ENCODE results near the gene MORN5.

The MORN5 gene

DNA sequence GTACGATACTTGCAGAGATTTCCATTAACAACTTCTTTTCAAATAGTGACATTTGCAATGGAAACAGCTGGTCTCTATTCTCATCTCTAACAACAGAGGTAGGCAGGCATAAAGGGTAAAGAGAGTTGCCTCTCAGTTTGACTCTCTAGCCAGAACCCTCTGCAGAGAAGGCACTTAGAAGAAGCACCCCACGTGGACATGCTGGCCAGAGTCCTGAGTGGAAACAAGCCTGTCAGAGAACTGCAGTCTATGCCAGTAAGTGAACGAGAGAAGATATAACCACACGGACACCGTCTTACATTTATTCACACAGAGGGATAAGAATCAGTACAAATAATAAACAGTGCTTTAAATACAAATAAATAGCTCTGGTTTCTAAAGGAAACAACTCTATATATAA is 80.0 kb downstream of the MORN5 start:
- DNase-seq: no peak

GRCh38 chr9:122244349-122244748 is 84.6 kb downstream of the MORN5 start:
- no peak for DNase-seq

DNA sequence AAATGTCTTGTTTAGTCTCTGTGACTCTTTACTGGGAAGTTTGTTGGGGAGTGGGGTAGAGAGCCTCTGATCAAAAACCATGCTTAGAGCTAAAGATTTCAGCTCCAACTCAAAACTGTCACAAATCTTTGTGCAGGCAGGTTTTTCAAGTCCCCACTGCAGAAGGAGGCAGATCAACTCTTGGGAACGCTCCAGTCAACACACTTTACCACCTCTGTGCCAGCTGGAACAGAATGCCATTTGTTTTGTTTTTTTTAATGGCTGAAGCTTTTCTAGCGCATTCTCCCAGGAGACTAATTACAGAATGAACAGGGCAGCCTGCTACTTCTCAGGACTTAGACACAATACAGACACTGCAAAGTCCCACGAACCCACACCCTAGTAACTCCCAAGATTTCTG is 87.0 kb downstream of the MORN5 start:
- DNase-seq: no peak

DNA sequence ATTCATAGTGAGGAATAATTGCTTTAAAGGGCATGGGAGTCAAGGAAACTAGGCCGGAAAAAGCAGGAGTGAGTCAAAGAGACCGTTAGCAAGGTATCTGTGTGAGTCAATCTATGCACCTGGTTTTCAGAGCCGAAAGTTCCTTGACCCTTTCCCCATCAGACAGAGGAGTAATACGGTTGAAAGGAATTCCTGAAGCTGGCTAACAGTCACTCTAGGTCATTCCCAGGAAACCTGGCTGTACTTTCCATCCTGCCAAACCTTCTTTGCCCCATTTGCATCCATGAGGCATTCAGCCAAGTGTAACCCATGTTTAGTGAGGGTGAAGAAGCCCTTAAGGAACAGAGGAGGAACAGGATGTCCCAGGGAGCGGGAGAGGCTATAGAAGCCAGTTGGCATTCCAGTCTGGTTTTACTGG is 88.7 kb downstream of the MORN5 start:
- no peak for DNase-seq

Measured in fibroblast of skin of abdomen (primary cell).